Activated naive CD8-positive, alpha-beta T cell treated with anti-CD3 and anti-CD28 coated beads, Interleukin-2, amount 50 U/mL, for 24 hours (primary cell): Measurements from ENCODE around the gene HOXB6.

Source experiments
- ATAC-seq: fragments of 150-1000 bp; cut with Tn5 transposase; one replicate; pipeline ENCODE4 v1.10.0; 2021
- DNase-seq: peaks from one replicate; pipeline ENCODE4 v3.0.0; 2021
- H3K27ac Mint-ChIP-seq: one replicate; pipeline ENCODE4 v1.8.0; 2021; ENCODE audit warnings: mild to moderate bottlenecking, mixed read lengths
- H3K27me3 Mint-ChIP-seq: one replicate; pipeline ENCODE4 v1.8.0; 2021; ENCODE audit warnings: mixed read lengths
- H3K36me3 Mint-ChIP-seq: one replicate; pipeline ENCODE4 v1.8.0; 2021; ENCODE audit warnings: low read depth, mixed read lengths
- H3K4me1 Mint-ChIP-seq: one replicate; pipeline ENCODE4 v1.8.0; 2021; ENCODE audit warnings: mixed read lengths
- H3K4me3 Mint-ChIP-seq: one replicate; pipeline ENCODE4 v1.8.0; 2021; ENCODE audit warnings: mild to moderate bottlenecking, moderate library complexity, mixed read lengths
- H3K9me3 Mint-ChIP-seq: one replicate; pipeline ENCODE4 v1.8.0; 2021; ENCODE audit warnings: mixed read lengths

The HOXB6 gene

DNA sequence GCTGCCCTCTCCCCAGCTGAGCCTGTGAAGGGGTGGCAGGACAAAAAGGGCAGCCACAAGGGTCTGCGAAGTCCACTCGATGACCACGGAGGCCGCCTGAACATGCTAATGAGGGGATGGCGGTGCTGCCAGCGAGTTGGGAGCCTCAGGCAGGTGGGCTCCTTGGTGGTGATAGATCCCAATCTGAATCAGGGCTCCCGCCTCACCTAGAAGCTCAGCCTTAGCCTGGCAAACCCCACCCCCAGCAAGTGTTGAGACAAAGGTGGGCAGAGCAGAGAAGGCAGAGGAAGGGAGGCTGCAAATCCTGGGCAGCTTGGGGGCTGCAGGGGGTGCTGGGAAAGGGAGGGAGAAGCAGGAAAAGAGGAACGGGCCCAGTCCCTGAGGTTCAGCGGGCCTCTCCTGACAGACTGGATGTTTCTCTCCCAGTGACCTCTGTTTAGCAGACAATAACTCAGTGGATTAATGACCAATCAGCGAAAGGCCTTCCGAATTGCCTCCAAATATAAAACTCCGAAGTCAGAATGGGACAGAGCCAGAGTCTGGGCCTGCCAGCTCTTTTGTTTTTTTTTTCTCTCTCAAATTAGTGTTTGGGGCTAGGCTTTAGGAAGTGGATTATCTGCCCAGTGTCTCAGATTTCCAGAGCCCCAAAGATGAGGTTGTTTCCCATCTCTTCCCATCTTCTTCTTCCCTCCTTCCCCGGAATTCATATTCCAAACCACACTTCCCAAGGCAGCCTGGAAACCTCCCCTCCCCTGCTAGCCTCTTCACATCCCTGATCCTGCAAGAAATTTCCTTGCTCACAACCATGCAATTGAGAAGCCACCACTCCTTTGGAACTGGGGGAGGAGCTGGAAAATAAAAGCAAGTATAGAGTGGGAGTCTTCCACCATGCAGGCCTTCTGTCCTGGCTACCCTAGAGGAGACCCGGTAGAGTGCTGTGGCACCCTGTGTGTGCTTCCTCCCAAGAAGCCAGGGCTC, 44.7 kb downstream of the HOXB6 start:
- Mint-ChIP-seq H3K4me3 (no peak overlapping the region), H3K4me1 (peaks cover 6% of the 10 kb centered on the region), H3K27me3 (peaks cover 51% of the 10 kb centered on the region), H3K9me3 (no peaks in the 10 kb centered on the region), H3K27ac (no peak overlapping the region), H3K36me3 (no peaks in the 10 kb centered on the region)
- DNase-seq (no peak), ATAC-seq (no peak)

DNA sequence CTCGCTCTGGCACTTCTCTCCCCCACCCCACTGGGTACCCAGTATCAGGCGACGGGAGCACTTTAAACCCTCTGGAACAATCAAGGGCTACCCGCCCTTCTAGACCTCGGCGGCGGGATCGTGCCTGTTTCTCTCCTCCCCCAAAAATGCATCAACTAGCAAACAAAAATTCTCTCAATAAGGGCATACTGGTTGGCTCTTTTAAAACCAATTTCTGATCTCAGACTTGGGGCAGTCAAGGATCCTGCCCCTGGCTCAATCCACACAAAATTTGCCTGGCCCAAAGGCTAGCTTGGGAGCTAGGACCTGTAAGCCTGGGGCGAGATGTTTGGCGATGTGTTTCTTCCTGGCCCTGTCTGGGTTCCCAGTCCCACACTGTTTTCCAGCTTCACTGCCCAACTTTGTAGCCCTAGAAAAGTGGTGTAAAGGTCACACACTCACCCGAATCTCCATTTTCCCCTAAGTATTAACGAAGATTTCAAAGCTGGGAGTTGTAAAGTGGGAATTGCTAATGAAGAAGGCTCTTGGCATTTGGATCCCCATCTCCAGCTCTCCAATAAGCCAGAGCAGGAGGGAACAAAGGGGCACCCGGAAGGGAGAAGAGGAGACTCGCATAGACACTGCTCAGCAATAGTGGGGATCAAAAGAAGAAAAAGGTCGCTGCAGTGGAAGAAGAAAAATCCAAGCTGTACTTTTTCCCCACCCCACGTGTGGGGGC, 45.5 kb downstream of the HOXB6 start:
- no peak for DNase-seq
- H3K9me3 Mint-ChIP-seq: no peaks in the 10 kb centered on the region
- ATAC-seq: no peak
- H3K27ac Mint-ChIP-seq: no peak overlapping the region
- H3K27me3 Mint-ChIP-seq: peaks cover 50% of the 10 kb centered on the region
- no peaks in the 10 kb centered on the region for H3K36me3 Mint-ChIP-seq
- H3K4me1 Mint-ChIP-seq: peaks cover 9% of the 10 kb centered on the region
- no peak overlapping the region for H3K4me3 Mint-ChIP-seq

DNA sequence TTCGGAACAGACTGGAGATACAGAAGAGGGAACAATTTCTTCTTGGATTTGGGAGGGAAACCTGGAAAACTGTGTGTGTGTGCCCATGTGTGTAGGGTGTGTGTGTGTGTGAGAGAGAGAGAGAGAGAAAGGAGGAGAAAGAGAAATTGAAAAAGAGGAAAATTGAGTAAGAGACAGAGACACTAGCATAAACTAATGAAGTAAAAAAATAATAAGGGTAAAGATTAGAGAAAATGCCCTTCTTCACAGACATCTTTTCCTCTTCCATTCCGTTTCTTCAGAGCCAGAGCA, 46.0 kb downstream of the HOXB6 start:
- no peak overlapping the region for H3K4me3 Mint-ChIP-seq
- H3K27me3 Mint-ChIP-seq: peaks cover 51% of the 10 kb centered on the region
- H3K27ac Mint-ChIP-seq: no peak overlapping the region
- H3K4me1 Mint-ChIP-seq: peaks cover 9% of the 10 kb centered on the region
- DNase-seq (no peak), ATAC-seq (no peak)
- H3K36me3 Mint-ChIP-seq: no peaks in the 10 kb centered on the region
- no peaks in the 10 kb centered on the region for H3K9me3 Mint-ChIP-seq

- Mint-ChIP-seq H3K27me3 (peaks cover 47% of the 10 kb centered on the region), H3K4me1 (peaks cover 9% of the 10 kb centered on the region), H3K4me3 (no peak overlapping the region), H3K9me3 (no peaks in the 10 kb centered on the region), H3K36me3 (no peaks in the 10 kb centered on the region), H3K27ac (no peak overlapping the region)
- no peak for ATAC-seq
- DNase-seq: no peak
These were observed 46.5 kb downstream of the HOXB6 start for GRCh38 chr17:48558057-48558830.

DNA sequence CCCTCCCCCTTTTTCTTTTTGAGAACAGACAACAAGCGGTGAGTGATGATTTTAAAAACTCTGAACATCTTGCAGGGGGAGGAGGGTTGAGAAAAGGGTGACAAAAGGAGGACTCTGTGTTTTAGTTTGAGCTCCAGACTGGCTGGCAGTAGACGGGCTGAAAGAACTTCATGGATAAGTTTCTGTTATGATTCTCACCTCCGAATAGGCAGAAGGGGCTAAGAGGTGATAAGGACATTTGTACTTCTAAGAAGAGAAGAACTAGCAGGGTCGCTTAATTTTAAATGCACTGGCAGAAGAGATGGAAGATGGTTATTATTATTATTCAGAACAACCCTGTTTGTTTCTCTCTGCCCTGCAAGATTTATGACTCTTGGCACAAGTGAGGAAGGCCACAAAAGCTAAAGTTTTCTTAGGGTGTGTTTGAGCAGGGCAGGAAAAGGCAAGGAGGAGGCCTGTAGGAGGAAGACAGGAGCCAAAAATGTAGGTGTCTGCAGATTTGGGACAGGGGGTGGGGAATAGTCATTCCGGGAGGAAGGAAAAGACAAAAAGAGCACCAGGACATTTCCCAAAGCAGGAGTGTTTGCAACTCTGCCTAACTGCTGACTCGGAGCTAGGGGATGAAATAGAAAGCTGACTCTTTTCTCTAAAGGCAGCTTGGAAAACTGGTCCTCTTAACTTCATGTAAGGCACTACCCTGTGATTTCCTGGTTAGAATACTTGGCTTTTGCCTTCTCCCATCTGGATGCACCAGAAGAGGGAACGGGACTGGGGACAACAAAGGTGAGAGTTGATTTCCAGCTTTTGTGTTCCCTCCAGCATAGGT, 48.0 kb downstream of the HOXB6 start:
- no peak for DNase-seq
- no peaks in the 10 kb centered on the region for H3K9me3 Mint-ChIP-seq
- H3K27ac Mint-ChIP-seq: no peak overlapping the region
- H3K27me3 Mint-ChIP-seq: peaks cover 36% of the 10 kb centered on the region
- H3K4me1 Mint-ChIP-seq: peaks cover 9% of the 10 kb centered on the region
- H3K36me3 Mint-ChIP-seq: no peaks in the 10 kb centered on the region
- H3K4me3 Mint-ChIP-seq: no peak overlapping the region
- no peak for ATAC-seq

DNA sequence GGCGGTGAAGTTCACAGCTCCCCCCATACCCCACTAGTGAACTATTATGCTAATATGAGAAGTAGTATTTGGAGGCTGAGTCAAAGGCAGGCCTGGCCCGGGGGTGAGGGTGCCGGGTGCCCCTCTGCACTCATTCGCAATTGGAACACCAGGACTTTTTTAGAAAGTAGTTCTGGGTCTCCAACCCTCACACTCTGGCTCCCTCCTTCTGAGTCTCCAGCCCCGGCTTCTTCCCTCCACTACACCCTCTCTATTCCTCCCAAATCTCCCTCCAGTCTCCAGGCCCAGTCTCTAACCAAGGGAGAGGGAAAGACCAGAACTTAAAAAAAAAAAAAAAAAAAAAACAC, 48.6 kb downstream of the HOXB6 start:
- no peak for DNase-seq
- ATAC-seq: no peak
- H3K9me3 Mint-ChIP-seq: no peaks in the 10 kb centered on the region
- no peak overlapping the region for H3K27ac Mint-ChIP-seq
- H3K4me1 Mint-ChIP-seq: peaks cover 9% of the 10 kb centered on the region
- H3K4me3 Mint-ChIP-seq: no peak overlapping the region
- H3K27me3 Mint-ChIP-seq: peaks cover 36% of the 10 kb centered on the region
- no peaks in the 10 kb centered on the region for H3K36me3 Mint-ChIP-seq

DNA sequence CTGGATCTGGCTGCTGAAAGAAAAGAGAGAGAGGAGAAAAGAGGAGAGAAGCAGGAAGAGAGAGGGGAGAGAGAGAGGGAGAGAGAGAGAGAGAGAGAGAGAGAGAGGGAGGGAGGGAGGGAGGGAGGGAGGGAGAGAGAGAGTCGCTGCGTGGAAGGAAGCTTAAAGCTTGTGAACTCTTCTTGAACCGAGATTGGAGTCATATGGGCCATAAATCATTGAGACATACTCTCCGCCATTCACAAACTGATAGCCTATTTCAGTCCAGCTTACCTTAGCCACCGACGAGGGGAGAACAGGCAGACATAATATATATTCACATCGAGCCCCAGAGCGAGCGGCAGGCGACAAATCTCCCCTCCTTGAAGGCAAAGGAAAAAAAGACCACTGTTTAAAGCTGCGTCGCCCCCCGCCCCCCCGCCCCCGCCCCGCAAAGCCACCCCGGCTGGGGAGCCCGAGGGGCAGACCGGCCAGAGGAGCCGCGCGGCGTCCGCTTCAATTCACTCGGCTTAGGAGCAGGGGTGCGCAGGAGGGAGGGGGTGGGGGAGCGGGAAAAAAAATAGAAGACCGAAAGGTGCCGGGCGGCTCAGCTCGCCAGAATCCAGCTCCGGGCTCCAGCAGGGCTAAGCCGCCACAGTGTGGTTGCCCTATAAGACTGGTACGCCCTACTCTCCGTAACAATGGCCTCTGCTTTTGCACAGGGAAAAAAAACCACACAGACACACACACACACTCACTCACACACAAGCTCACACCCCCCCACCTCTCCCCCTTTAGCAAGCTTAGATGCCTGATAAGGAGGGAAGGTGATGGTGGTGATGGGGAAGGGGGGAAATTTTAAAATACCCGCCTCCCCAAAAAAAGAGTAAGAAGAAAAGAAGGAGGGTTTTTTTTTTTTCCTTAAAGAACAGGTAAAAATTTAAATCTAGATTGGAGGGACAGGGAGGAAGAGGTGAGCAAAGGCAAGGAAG, 49.2 kb downstream of the HOXB6 start:
- ATAC-seq: peak; percentile 60
- no peak for DNase-seq
- H3K9me3 Mint-ChIP-seq: no peaks in the 10 kb centered on the region
- no peaks in the 10 kb centered on the region for H3K36me3 Mint-ChIP-seq
- peak overlapping the region; percentile 79 for H3K4me3 Mint-ChIP-seq
- peaks cover 9% of the 10 kb centered on the region for H3K4me1 Mint-ChIP-seq
- peak overlapping the region; percentile 46 for H3K27ac Mint-ChIP-seq
- peaks cover 36% of the 10 kb centered on the region for H3K27me3 Mint-ChIP-seq

DNA sequence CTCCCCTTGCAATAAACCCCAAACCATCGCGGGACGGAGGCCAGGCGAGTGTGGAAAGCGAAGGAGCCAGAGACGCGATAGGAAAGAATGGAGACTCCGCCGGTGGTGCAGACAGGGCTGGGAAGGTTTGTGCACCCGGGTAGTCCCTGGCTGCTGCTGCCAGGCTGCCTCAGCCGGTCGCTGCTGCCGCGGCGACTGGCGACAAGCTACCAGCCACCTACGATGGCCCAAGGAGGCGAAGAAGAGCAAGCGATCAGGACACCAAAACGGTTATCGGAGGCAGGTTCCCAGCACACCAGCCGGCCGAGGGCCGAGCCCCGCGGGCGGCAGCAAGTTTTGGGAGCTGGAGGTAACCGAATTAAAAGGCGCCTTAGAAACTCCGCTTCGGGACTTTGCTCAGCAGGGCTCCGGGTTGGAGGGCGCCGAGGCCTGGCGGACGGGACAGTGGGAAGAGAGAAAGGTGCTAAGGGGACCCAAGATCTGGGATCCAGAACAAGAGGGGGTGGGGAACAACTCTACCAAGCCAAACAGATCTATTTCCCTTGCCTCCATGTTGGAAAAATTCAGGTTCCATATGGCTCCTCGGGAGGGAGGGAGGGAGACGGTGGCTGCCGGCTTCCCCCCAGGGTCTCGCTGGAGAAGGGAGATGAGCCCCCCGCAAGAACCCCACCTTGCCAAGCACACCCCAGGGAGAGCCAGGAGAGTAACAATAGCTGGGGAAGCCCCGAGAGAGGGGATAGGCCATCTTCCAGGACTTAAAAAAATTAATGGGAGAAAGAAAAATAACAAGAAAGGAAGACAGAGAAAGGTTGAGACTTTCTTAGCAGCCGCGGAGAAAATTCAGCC, 50.2 kb downstream of the HOXB6 start:
- ATAC-seq: no peak

GRCh38 chr17:48553826-48554225, 51.0 kb downstream of the HOXB6 start:
- Mint-ChIP-seq H3K4me3 (no peak overlapping the region), H3K27me3 (peaks cover 27% of the 10 kb centered on the region), H3K4me1 (peaks cover 9% of the 10 kb centered on the region), H3K9me3 (no peaks in the 10 kb centered on the region), H3K27ac (no peak overlapping the region), H3K36me3 (no peaks in the 10 kb centered on the region)
- DNase-seq (no peak), ATAC-seq (no peak)

More for the DNA sequence above, 50.2 kb downstream of the HOXB6 start:
- peaks cover 9% of the 10 kb centered on the region for H3K4me1 Mint-ChIP-seq
- no peaks in the 10 kb centered on the region for H3K36me3 Mint-ChIP-seq
- H3K9me3 Mint-ChIP-seq: no peaks in the 10 kb centered on the region
- peak overlapping the region; percentile 46 for H3K27ac Mint-ChIP-seq
- peaks cover 34% of the 10 kb centered on the region for H3K27me3 Mint-ChIP-seq
- no peak for DNase-seq
- peak overlapping the region; percentile 79 for H3K4me3 Mint-ChIP-seq

DNA sequence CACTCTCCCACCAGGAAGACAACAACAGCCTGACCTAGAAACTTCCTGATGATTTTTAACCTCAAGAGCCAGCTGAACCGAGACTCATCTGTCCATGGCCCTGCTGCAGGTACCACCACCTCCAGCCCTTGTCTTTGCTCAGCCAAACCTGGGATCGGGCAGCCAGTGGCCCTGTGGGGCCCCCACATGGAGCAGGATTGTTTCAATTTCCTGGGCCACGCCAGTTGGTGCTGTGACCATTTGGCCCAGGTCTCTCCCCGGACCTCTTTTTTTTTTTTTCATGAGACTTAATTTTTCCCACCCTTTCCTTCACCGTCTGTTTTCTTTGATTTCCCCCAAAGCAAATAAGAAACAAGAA, 51.6 kb downstream of the HOXB6 start:
- no peaks in the 10 kb centered on the region for H3K9me3 Mint-ChIP-seq
- H3K27ac Mint-ChIP-seq: no peak overlapping the region
- H3K4me1 Mint-ChIP-seq: peaks cover 15% of the 10 kb centered on the region
- no peaks in the 10 kb centered on the region for H3K36me3 Mint-ChIP-seq
- H3K27me3 Mint-ChIP-seq: peaks cover 26% of the 10 kb centered on the region
- H3K4me3 Mint-ChIP-seq: no peak overlapping the region
- ATAC-seq (no peak), DNase-seq (no peak)

DNA sequence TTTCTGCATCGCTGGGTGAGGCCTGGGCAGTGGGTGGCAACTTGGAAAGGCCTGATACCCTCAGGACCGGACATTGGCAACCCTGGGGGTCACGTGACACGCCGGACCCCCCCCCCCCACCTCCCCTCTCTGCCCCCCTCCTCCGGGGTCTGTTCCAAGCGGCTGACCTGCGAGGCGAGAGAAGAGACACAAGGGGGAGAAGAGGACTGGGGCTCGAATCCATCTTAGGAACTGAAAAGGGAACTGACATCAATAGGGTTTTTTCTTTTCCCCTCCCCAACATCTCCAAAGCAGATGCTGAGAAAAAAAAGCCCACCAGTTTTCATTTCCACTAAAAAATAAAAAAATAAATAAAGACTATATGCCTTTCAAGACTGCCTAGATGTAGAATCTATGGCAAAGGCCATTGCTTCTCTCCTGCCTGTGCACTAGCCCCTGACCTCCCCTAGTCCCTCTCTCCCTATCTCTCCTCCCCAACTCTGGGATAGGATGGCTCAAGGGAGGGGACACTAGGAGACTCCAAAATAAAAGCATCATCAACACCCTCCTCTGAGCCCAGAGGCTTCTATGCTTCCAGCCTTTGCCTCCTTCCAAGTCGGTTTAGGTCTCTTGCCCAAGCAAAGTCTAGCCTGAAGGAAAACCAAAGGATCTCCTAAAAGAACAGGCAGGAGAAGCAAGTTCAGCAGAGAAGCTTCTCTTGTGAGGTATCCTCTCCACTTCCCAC, 52.2 kb downstream of the HOXB6 start:
- no peak for DNase-seq
- H3K27me3 Mint-ChIP-seq: peaks cover 23% of the 10 kb centered on the region

More for the DNA sequence above, 52.2 kb downstream of the HOXB6 start:
- Mint-ChIP-seq H3K4me3 (no peak overlapping the region), H3K4me1 (peaks cover 20% of the 10 kb centered on the region), H3K27ac (no peak overlapping the region), H3K36me3 (no peaks in the 10 kb centered on the region), H3K9me3 (no peaks in the 10 kb centered on the region)
- no peak for ATAC-seq
